ENCODE data around the gene KMT5B. TPM values are rescaled to one million over a fixed set of nuclear protein-coding genes. Genes with fewer than 3 reads are reported as not detected.

The KMT5B gene
- total RNA-seq, 4 donors from 2014 or later, result 57.4 to 84.2 (median 67.4) TPM

DNA sequence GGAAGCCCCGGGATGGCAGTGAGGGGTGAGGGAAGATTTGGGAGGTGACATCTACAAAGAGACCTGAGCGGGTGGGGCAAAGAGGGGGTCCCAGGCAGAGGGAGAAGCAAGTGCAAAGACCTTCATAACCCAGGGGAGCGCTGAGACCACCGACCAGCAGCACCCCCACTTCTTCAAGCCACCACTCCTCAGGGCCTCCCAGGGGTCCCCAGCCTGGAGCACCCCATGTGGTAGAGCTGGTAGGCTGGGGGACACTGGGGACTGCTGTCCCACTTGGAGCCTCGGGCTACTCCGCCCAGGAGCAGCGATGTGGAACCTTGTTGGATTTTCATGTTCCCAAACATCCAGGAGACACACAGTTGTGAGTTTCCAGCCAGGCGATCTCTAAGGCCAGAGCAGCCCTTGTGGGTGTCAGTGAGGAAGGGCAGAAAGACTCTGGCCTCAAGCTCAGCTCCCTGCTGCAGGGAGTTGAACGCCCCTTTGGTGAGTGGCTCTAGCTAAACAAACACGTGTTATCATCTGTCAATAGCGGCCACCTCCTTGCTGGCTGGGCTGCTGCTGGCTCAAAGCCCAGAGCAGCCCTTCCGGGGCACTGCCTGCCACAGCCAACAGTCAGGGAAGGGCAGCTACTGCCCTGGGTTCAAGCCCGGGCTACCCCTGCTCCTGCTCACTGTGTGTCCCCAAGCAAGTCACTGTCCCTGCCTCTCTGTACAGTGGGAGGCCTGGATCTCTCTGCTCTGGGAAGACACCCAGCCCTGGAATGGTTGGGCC lies 66.2 kb downstream of the KMT5B start:
- peaks cover 50 to 76% of the 10 kb centered on the region in 2 donors for H3K4me1 ChIP-seq
- WGBS, 2 donors, result 34 to 36% methylated on average over 10 to 12 of the region's 13 CpGs
- H3K27me3 ChIP-seq, result no peaks in the 10 kb centered on the region
- H3K27ac ChIP-seq, result peak overlapping the region; percentile 93 to 99 (median 95)
- peak; percentile 9 to 83 for TF ChIP-seq POLR2A (IDR thresholded peaks at IDR 0.05)
- TF ChIP-seq, protein P1, sequence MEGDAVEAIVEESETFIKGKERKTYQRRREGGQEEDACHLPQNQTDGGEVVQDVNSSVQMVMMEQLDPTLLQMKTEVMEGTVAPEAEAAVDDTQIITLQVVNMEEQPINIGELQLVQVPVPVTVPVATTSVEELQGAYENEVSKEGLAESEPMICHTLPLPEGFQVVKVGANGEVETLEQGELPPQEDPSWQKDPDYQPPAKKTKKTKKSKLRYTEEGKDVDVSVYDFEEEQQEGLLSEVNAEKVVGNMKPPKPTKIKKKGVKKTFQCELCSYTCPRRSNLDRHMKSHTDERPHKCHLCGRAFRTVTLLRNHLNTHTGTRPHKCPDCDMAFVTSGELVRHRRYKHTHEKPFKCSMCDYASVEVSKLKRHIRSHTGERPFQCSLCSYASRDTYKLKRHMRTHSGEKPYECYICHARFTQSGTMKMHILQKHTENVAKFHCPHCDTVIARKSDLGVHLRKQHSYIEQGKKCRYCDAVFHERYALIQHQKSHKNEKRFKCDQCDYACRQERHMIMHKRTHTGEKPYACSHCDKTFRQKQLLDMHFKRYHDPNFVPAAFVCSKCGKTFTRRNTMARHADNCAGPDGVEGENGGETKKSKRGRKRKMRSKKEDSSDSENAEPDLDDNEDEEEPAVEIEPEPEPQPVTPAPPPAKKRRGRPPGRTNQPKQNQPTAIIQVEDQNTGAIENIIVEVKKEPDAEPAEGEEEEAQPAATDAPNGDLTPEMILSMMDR (IDR thresholded peaks at IDR 0.05), result no peak
- intact Hi-C loops (cut with DNase I), result no loop called here
- no peaks in the 10 kb centered on the region for H3K9me3 ChIP-seq
- H3K4me3 ChIP-seq (replicated peaks in 1 of 3), result no peak overlapping the region
- H3K36me3 ChIP-seq, result no peaks in the 10 kb centered on the region
- peak; percentile 90 for DNase-seq

DNA sequence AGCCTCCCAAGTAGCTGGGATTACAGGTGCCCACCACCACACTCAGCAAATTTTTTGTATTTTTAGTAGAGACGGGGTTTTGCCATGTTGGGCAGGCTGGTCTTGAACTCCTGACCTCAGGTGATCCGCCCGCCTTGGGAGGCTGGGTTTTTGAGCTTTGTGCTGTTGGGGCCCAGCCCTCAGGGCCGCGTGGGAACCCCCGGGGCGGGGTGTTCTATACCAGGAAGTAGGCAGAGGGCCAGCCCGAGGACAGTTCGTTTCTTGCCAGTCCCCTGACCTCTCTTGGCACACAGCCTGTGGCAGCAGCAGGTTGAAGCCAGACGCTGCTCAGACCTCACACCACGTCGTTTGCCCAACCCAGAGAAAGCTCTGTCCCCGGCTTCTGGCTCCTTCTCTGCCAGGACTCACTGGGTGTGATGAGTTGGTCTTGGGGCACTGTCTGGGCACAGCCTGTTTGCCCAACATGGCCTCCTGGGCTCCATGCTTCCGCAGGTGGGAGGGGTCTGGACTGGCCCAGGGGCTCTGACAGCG lies 67.0 kb downstream of the KMT5B start:
- no peaks in the 10 kb centered on the region for H3K9me3 ChIP-seq
- 20 to 34% methylated on average over 9 to 13 of the region's 15 CpGs for WGBS, 2 donors
- no peaks in the 10 kb centered on the region for H3K36me3 ChIP-seq
- H3K4me1 ChIP-seq, result peaks cover 58 to 84% of the 10 kb centered on the region in 2 donors
- peak in 1 of 2 donors; percentile 49 for TF ChIP-seq POLR2A (IDR thresholded peaks at IDR 0.05)
- TF ChIP-seq, protein P1 (IDR thresholded peaks at IDR 0.05), result no peak
- no peaks in the 10 kb centered on the region for H3K27me3 ChIP-seq
- no peak overlapping the region for H3K4me3 ChIP-seq (replicated peaks in 1 of 3)
- DNase-seq, result peak; percentile 99 to 100
- H3K27ac ChIP-seq, result peak overlapping the region; percentile 93 to 99 (median 95)
- intact Hi-C loops (cut with DNase I), result no loop called here

DNA sequence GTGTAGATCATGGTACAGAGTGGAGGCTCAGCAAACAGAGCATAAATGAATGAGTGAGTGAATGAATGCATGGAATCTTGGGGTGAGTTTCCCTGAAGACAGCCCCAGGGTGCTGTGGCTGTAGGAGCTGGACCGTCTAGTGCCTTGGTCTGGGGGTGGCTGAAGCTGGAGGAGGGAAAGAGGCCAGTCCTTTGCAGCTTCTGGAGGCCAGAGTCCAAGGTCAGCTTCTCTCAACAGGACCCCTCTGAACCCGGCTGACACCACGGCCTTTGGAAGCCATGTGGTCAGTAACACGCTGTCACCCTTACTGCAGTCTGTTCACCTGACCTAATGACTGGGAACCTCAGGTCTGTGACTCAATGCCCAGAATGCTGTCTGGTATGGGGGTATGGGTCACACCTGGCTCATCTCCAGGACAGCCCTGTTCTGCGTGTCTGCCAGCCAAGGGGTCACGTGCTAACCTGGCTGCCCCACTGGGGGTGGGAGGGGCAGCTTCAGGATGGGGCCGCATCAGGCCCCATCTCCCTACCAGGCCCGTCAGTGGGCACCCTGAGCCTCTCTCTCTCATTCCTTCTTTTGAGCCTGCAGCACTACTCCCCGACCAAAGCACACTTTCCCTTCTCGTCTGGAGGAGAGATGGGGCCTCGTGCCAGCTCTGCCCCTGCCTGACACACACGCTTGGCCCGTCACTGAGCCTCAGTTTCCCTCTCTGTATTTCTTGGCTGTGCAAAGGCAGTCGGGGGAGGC lies 67.8 kb downstream of the KMT5B start:
- TF ChIP-seq POLR2A (IDR thresholded peaks at IDR 0.05), result no peak
- TF ChIP-seq, protein P1 (IDR thresholded peaks at IDR 0.05), result no peak
- DNase-seq, result peak; percentile 63 to 67
- peak overlapping the region; percentile 93 to 99 (median 95) for H3K27ac ChIP-seq

DNA sequence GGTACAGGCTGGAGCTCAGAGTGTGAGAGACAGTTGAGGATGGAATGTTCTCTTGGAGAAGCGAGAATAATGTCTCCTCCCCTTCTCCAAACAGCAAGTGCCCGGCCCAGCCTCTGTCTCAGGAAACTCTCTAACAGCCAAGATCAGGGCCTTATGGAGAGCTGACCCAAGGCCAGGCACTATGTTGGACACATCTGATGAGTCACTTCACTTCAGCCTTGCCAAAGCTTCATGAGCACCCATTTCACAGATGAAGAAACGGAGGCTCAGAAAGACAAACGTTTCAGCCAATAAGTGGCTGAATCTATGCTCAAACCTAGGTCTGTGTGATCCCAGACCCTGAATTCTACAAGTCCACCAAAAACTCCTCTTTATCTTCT lies 69.8 kb downstream of the KMT5B start:
- intact Hi-C loops (cut with DNase I), result no loop called here
- Histone ChIP-seq H3K4me3 (replicated peaks in 1 of 3) (no peak overlapping the region), H3K4me1 (peaks cover 71 to 79% of the 10 kb centered on the region in 2 donors), H3K27ac (peak overlapping the region; percentile 89 to 92 (median 89)), H3K9me3 (no peaks in the 10 kb centered on the region), H3K27me3 (no peaks in the 10 kb centered on the region), H3K36me3 (no peaks in the 10 kb centered on the region)
- WGBS, 2 donors, result 87% methylated on average over 4 of the region's 4 CpGs
- TF ChIP-seq, protein P1 (IDR thresholded peaks at IDR 0.05), result no peak
- TF ChIP-seq POLR2A (IDR thresholded peaks at IDR 0.05), result no peak
- DNase-seq, result no peak

More for the DNA sequence above, 67.8 kb downstream of the KMT5B start:
- Histone ChIP-seq H3K36me3 (no peaks in the 10 kb centered on the region), H3K27me3 (no peaks in the 10 kb centered on the region), H3K4me3 (replicated peaks in 1 of 3) (no peak overlapping the region), H3K9me3 (no peaks in the 10 kb centered on the region), H3K4me1 (peaks cover 65 to 86% of the 10 kb centered on the region in 2 donors)
- WGBS, 2 donors, result 51 to 67% methylated on average over 12 to 14 of the region's 14 CpGs
- intact Hi-C loops (cut with DNase I), result no loop called here

Data from thyroid gland (tissue), 4 donors.